BLaER1 treated with 17β-estradiol and CSF1 and Interleukin-3, amounts not matched to agents 10 nM and 100 nM (cell line): ENCODE measurements around the gene PVALB.
A peak's percentile ranks its signal among the peaks of the same experiment; 100 is the strongest.

Experiments
- H3K27ac ChIP-seq, 11 experiments: shearing (Covaris generic); formaldehyde crosslinking; 2 replicates each; pipeline ENCODE4 v1.8.1; 2022
- H3K27me3 ChIP-seq, 11 experiments: shearing (Covaris generic); formaldehyde crosslinking; 2 replicates each; pipeline ENCODE4 v1.8.1; 2022
- H3K36me3 ChIP-seq, 11 experiments: shearing (Covaris generic); formaldehyde crosslinking; 2 replicates each; pipeline ENCODE4 v1.8.1; 2022
- H3K4me1 ChIP-seq, 10 experiments: shearing (Covaris generic); formaldehyde crosslinking; 2 replicates each; pipeline ENCODE4 v1.8.1; 2022
- H3K4me2 ChIP-seq, 11 experiments: shearing (Covaris generic); formaldehyde crosslinking; 2 replicates each; pipeline ENCODE4 v1.8.1; 2022
- H3K4me3 ChIP-seq, 10 experiments: shearing (Covaris generic); formaldehyde crosslinking; 2 replicates each; pipeline ENCODE4 v1.8.1; 2022
- H3K9ac ChIP-seq, 11 experiments: shearing (Covaris generic); formaldehyde crosslinking; 2 replicates each; pipeline ENCODE4 v1.8.1; 2022
- H3K9me3 ChIP-seq, 11 experiments: shearing (Covaris generic); formaldehyde crosslinking; replicated peaks in 1 of 11; 2 replicates each; pipeline ENCODE4 v1.8.1; 2022
- H4K20me1 ChIP-seq, 11 experiments: shearing (Covaris generic); formaldehyde crosslinking; 2 replicates each; pipeline ENCODE4 v1.8.1; 2022
- Cebpa-rat ChIP-seq, 11 experiments: shearing (Covaris generic); IDR thresholded peaks; 2 replicates each; pipeline ENCODE4 v1.8.1; 2022

PVALB gene

DNA sequence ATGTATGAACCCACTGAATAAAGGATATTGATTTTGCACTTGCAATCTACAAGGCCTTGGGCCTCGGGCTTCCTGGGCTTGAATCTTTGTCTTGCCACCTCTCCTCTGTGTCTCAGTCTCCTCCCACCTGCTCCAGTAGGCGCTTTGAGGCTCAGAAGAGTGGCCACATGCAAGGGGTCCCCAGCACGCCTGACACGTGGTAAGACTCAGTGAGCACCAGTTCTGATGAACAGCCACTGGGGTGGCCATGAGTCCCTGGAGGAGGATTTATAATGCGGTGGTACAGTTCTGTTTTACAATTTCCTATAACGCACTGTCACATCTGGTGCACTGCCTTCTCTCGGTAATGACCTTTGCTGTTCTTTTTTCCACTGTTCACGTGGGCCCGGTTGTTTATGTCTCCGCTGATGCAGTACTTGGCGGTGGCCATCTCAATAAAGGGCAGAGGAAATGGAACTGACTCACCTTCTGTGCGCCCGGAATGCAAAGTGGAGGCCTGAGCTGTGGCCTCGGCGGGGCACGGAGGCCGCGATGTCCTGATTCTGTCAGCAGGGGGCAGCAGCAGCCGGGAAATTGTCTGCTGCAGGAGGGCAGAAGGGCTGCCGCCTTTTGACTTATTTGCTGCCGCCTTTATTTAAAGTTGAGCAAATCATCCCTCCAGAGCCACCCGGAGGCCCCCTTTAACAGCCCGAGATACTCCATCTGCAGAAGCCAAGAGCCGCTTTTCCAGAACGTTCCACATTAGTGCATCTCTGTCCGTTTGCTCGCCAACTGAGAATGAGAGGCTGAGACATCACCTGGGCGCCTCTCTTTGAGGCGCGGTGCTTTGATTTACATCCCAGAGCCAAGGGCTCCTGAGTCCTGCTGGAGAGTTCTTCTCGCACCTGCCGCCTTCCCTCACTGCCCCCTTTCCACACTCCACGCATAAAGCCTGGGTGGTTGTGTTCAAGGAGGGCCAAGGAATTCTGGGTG is 34.9 kb downstream of the PVALB start:
- H3K27ac ChIP-seq = no peak overlapping the region
- peak overlapping the region in 3 of 11 experiments; percentile 22 to 36 (median 24); a peak in 5 of 22 replicates for H3K9ac ChIP-seq

DNA sequence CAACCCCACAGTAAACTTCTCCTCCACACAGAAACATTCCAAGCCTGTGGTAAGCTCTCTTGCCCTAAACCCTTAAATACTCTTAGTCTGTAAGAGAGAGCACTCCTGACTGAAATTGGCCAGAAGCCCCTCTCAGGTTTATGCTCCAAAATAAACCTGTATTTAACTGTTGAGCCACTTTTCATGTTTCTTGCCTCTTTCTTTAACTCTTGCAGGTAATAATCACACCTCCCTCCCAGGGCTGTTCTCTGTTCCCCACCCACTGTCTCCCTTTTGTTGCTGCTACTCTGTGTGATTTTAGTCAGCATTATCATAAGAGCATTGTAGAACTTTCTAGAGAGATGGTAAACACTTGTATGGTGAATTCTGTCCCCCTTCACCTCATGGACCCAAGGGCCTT is 38.8 kb downstream of the PVALB start:
- no peak for TF ChIP-seq Cebpa-rat (IDR thresholded peaks at IDR 0.05)
- peaks cover 0 to 17% (median 9%) of the 10 kb centered on the region in 11 experiments; a peak in 6 of 22 replicates for H3K9me3 ChIP-seq
- H3K4me3 ChIP-seq = no peak overlapping the region
- no peaks in the 10 kb centered on the region for H3K27me3 ChIP-seq
- H3K27ac ChIP-seq = no peak overlapping the region
- no peak overlapping the region for H3K4me2 ChIP-seq
- peaks cover 27 to 46% (median 40%) of the 10 kb centered on the region in 10 experiments for H3K4me1 ChIP-seq
- H3K36me3 ChIP-seq = no peaks in the 10 kb centered on the region
- no peaks in the 10 kb centered on the region for H4K20me1 ChIP-seq
- no peak overlapping the region for H3K9ac ChIP-seq

More for the DNA sequence above, 34.9 kb downstream of the PVALB start:
- peaks cover 0 to 6% (median 0%) of the 10 kb centered on the region in 11 experiments; a peak in 1 of 22 replicates for H3K27me3 ChIP-seq
- no peaks in the 10 kb centered on the region for H3K36me3 ChIP-seq
- H4K20me1 ChIP-seq = no peaks in the 10 kb centered on the region
- no peak for TF ChIP-seq Cebpa-rat (IDR thresholded peaks at IDR 0.05)
- H3K4me2 ChIP-seq = peak overlapping the region; percentile 21 to 64 (median 41); a peak in 20 of 22 replicates
- peaks cover 6 to 30% (median 19%) of the 10 kb centered on the region in 10 experiments for H3K4me1 ChIP-seq
- no peak overlapping the region for H3K4me3 ChIP-seq
- peaks cover 0 to 17% (median 9%) of the 10 kb centered on the region in 11 experiments; a peak in 6 of 22 replicates for H3K9me3 ChIP-seq

DNA sequence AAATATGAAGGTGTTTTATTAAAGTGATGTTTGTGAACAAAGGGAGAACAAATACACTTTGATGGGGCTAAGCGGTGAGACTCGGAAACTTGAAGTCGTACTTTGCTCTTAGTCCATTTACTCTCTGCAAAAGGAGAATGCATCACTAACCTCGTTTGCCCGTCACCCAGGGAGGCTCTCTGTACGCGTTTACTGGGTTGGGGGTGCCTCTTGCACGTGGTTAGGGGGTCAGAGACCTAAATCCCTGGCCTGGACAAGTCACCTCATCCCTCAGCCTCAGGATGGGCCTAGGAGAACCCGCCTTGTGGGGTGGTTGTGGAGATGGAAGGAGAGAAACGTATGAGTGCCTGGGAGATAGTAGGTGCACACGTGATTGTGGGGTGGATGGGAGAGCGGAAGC is 40.1 kb downstream of the PVALB start:
- peak overlapping the region; percentile 58 to 81 (median 71) for H3K4me2 ChIP-seq
- peak overlapping the region in 2 of 11 experiments; percentile 2 to 6; a peak in 1 of 22 replicates for H3K27ac ChIP-seq
- peaks cover 0 to 17% (median 9%) of the 10 kb centered on the region in 11 experiments; a peak in 6 of 22 replicates for H3K9me3 ChIP-seq
- no peak for TF ChIP-seq Cebpa-rat (IDR thresholded peaks at IDR 0.05)
- no peaks in the 10 kb centered on the region for H4K20me1 ChIP-seq
- no peaks in the 10 kb centered on the region for H3K36me3 ChIP-seq
- peaks cover 24 to 50% (median 47%) of the 10 kb centered on the region in 10 experiments for H3K4me1 ChIP-seq
- H3K9ac ChIP-seq = peak overlapping the region in 9 of 11 experiments; percentile 16 to 56 (median 42); a peak in 14 of 22 replicates
- H3K4me3 ChIP-seq = peak overlapping the region in 6 of 10 experiments; percentile 11 to 42 (median 34); a peak in 7 of 20 replicates
- no peaks in the 10 kb centered on the region for H3K27me3 ChIP-seq

DNA sequence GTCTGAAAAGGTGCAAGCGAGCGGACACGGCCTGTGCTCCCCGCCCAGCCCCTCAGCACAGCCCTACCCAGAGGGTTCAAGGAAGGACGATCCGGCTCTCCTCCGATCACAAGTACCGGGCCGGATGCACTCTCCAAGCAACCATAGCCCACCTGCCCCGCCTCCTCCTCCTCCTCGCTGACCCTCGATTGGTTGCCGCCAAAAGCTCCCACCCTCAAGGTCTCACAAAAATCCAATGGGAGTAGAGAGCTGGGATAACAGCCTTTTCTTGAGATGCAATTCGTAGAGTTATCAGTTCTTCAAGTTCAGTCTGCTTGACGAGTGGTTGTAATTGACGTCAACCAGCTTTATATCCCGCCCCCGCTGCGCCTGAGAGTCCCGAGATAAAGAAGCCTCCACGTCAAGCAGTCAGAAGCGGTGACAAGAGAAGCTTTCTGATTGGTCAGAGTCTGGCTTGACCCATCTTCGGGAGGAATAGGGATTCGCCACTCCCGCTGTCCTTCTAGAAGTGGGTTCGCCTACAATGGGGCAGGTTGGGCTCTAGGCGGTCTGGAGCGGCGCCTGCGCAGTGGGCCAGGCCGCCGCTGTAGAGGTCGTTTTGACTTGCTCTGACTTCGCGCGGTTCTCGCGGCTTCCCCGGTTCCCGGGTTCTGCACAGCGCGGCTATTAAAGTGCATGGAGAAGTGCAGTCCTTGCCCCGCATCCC is 40.7 kb downstream of the PVALB start, which contains the start of gene IFT27:
Gene IFT27, minus strand, starts transcription at position 156 of the 706 bp plus-strand sequence. CDS start 412 bp downstream, outside the sequence.
- Histone ChIP-seq H3K27ac (peak within 1 kb of the TSS; percentile 35 to 74 (median 59); a peak in 21 of 22 replicates), H4K20me1 (no peaks in the 10 kb centered on the region), H3K27me3 (no peaks in the 10 kb centered on the region), H3K4me1 (peaks cover 28 to 51% (median 47%) of the 10 kb centered on the region in 10 experiments), H3K9ac (peak within 1 kb of the TSS; percentile 71 to 81 (median 79)), H3K4me2 (peak within 1 kb of the TSS; percentile 77 to 97 (median 91)), H3K4me3 (peak within 1 kb of the TSS; percentile 58 to 78 (median 72)), H3K36me3 (no peaks in the 10 kb centered on the region), H3K9me3 (peaks cover 0 to 17% (median 9%) of the 10 kb centered on the region in 11 experiments; a peak in 6 of 22 replicates)
- no peak for TF ChIP-seq Cebpa-rat (IDR thresholded peaks at IDR 0.05)

DNA sequence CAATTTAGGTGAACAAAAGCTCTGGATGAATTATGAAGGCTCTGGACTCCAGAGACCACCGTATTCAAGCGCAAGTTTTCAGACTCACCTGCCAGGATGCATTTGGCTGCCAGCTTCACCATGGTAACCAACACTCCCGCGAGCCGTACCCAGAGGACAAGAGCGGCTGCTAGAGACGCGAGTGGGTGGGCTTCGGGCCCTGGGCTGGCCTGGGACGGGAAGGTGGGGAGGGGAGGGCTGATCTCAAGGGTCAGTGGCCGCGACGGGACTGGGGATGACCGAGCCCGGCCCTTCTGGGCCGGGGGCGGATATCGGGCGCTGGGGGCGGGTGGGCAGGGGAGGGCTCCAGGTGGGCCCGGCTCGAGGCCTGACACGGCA is 41.3 kb downstream of the PVALB start:
- Histone ChIP-seq H3K36me3 (no peaks in the 10 kb centered on the region), H3K27ac (peak overlapping the region; percentile 35 to 74 (median 59); a peak in 21 of 22 replicates), H3K9me3 (peaks cover 0 to 17% (median 9%) of the 10 kb centered on the region in 11 experiments; a peak in 6 of 22 replicates), H3K4me2 (peak overlapping the region; percentile 77 to 97 (median 91)), H3K4me1 (peaks cover 33 to 57% (median 53%) of the 10 kb centered on the region in 10 experiments), H3K4me3 (peak overlapping the region; percentile 58 to 78 (median 72)), H3K9ac (peak overlapping the region; percentile 71 to 81 (median 79)), H3K27me3 (no peaks in the 10 kb centered on the region), H4K20me1 (no peaks in the 10 kb centered on the region; a peak in 1 of 22 replicates)
- TF ChIP-seq Cebpa-rat (IDR thresholded peaks at IDR 0.05) = no peak

DNA sequence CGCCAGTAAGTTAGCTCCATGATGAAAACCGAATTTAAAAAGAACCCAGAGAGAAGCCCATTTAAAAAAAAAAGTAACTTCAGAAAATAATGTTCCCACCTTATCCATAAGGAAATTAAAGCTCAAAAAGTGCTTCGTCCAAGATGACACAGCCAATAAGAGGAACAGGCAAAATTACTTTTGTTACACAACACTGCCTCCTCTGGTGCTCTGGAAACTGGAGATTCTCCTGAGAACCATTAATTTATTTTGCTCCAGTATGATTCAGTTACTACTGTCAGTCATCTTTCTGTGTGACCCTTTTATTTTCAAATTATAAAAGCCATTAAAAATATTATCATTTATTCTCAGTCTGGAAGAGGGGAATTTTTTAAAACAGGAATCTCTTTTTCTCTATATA is 42.9 kb downstream of the PVALB start:
- H3K27me3 ChIP-seq = no peaks in the 10 kb centered on the region
- H3K4me1 ChIP-seq = peaks cover 50 to 73% (median 69%) of the 10 kb centered on the region in 10 experiments
- peak overlapping the region in 5 of 11 experiments; percentile 6 to 97 (median 15); a peak in 6 of 22 replicates for H3K4me2 ChIP-seq
- H4K20me1 ChIP-seq = peaks cover 0 to 7% (median 0%) of the 10 kb centered on the region in 11 experiments; a peak in 2 of 22 replicates
- H3K27ac ChIP-seq = no peak overlapping the region
- H3K9ac ChIP-seq = no peak overlapping the region
- no peaks in the 10 kb centered on the region for H3K36me3 ChIP-seq
- H3K4me3 ChIP-seq = no peak overlapping the region
- peaks cover 0 to 17% (median 9%) of the 10 kb centered on the region in 11 experiments; a peak in 6 of 22 replicates for H3K9me3 ChIP-seq
- no peak for TF ChIP-seq Cebpa-rat (IDR thresholded peaks at IDR 0.05)

DNA sequence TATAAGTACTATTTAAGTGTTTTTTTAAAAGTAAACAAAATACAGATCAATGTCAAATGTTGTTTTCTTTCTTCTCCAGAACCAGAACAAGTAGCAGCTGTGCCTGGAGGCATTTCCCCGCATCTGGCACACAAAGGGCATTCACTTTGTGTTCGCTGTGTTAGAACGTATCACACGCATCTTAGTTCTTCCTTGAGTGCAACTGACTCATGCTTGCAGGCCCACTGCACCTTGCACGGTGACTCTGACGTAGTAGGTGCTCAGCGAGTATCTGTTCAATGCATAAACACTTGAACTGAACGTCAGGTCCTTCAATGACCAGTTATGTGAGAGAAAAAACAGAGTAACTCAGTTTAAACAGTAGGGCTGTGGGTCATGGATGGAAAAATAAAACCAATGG is 44.4 kb downstream of the PVALB start:
- Histone ChIP-seq H3K9me3 (peaks cover 0 to 5% (median 0%) of the 10 kb centered on the region in 11 experiments; a peak in 4 of 22 replicates), H3K4me1 (peaks cover 60 to 88% (median 84%) of the 10 kb centered on the region in 10 experiments), H4K20me1 (peaks cover 0 to 7% (median 0%) of the 10 kb centered on the region in 11 experiments; a peak in 2 of 22 replicates), H3K27ac (no peak overlapping the region), H3K27me3 (no peaks in the 10 kb centered on the region), H3K36me3 (no peaks in the 10 kb centered on the region), H3K4me2 (peak overlapping the region in 8 of 11 experiments; percentile 5 to 93 (median 80); a peak in 12 of 22 replicates), H3K4me3 (no peak overlapping the region), H3K9ac (no peak overlapping the region; a peak in 1 of 22 replicates)
- no peak for TF ChIP-seq Cebpa-rat (IDR thresholded peaks at IDR 0.05)

DNA sequence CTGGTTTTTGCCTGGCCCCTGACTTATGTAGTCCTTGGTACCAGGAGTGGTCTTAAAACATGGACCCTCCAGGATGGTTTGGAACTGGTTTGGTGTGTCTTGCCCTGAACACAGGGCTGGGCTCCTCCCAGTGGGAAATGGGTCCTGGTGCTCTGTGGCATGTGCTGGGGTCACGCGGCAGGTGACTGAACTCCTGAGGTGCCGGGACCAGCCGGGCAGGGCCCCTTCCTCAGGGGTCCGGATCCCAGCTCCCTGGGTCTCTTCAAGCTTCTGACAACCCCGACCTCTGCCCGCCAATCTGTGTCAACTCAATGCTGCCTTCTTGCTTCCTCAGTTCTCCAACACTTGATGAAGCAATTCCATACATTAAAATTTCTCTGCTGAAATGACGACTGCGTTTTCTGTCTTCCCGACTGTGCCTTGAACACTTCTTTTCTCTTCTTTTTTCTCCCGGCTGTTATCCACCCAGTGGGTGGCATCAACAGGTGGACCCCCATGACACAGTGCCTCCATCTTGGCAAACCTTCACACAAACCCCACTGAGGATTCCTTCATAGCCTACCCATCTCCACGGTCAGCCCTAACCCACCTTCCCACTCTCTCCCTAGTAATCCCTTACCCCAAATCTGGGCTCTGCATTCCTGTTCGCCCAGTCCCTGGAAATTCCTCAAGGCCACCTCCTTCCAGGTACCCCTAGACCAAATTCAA is 45.3 kb downstream of the PVALB start:
- no peaks in the 10 kb centered on the region for H3K27me3 ChIP-seq

More for the DNA sequence above, 45.3 kb downstream of the PVALB start:
- H3K36me3 ChIP-seq = no peaks in the 10 kb centered on the region
- peak overlapping the region in 4 of 11 experiments; percentile 7 to 61 (median 54); a peak in 3 of 22 replicates for H3K9ac ChIP-seq
- peak overlapping the region in 5 of 11 experiments; percentile 60 to 75 (median 67); a peak in 7 of 22 replicates for H3K27ac ChIP-seq
- peaks cover 0 to 7% (median 0%) of the 10 kb centered on the region in 11 experiments; a peak in 2 of 22 replicates for H4K20me1 ChIP-seq
- H3K4me2 ChIP-seq = peak overlapping the region; percentile 72 to 93 (median 85)
- peaks cover 65 to 89% (median 87%) of the 10 kb centered on the region in 10 experiments for H3K4me1 ChIP-seq
- no peaks in the 10 kb centered on the region for H3K9me3 ChIP-seq
- no peak overlapping the region for H3K4me3 ChIP-seq
- TF ChIP-seq Cebpa-rat (IDR thresholded peaks at IDR 0.05) = no peak
